MCF 10A (cell line): Measurements from ENCODE around the gene TEX19. TPM values are rescaled to one million over a fixed set of nuclear protein-coding genes. Genes with fewer than 3 reads are reported as not detected.
"Not testable (repeated sequence)": the region's sequence is repeated elsewhere in the genome, so short reads cannot be mapped to it uniquely, and the experiment has no call there.

Experiments used
- BruUV-seq: library from RNA; stranded (reverse); fragments of 400-500 nt; replicated peaks from 2 replicates; lab custom pipeline; 2021; lab: Mats Ljungman, UMichigan
- CTCF ChIA-PET: fragments of 300-600 bp; sonication (Branson Sonifier 250); formaldehyde crosslinking; extraction: SDS; loops from one replicate; lab custom pipeline; 2021; ENCODE audit warnings: antibody characterized with exemption, inconsistent platforms; lab: Yijun Ruan, JAX
- POLR2A ChIA-PET: fragments of 300-600, 350-650 bp; sonication (Branson Sonifier 250); formaldehyde crosslinking; extraction: SDS; loops from one replicate; lab custom pipeline; 2020; ENCODE audit warnings: antibody characterized with exemption, inconsistent platforms; lab: Yijun Ruan, JAX
- DNase-seq: peaks from one replicate; pipeline ENCODE4 v3.0.0-alpha.2; 2018; ENCODE audit not compliant: unreplicated experiment
- H3K27ac Mint-ChIP-seq: one replicate; pipeline ENCODE4 v1.8.0; 2022; ENCODE audit warnings: mild to moderate bottlenecking, low read depth, mixed read lengths; ENCODE audit not compliant: unreplicated experiment
- H3K27me3 Mint-ChIP-seq: one replicate; pipeline ENCODE4 v1.8.0; 2022; ENCODE audit warnings: mixed read lengths; ENCODE audit not compliant: insufficient read depth, unreplicated experiment
- H3K36me3 Mint-ChIP-seq: one replicate; pipeline ENCODE4 v1.8.0; 2022; ENCODE audit warnings: mild to moderate bottlenecking, moderate library complexity, mixed read lengths; ENCODE audit not compliant: insufficient read depth, unreplicated experiment
- H3K4me1 Mint-ChIP-seq: one replicate; pipeline ENCODE4 v1.8.0; 2022; ENCODE audit warnings: mixed read lengths; ENCODE audit not compliant: insufficient read depth, unreplicated experiment
- H3K4me3 Mint-ChIP-seq: one replicate; pipeline ENCODE4 v1.8.0; 2022; ENCODE audit warnings: mild to moderate bottlenecking, moderate library complexity, mixed read lengths; ENCODE audit not compliant: unreplicated experiment
- H3K9me3 Mint-ChIP-seq: one replicate; pipeline ENCODE4 v1.8.0; 2022; ENCODE audit warnings: mixed read lengths; ENCODE audit not compliant: unreplicated experiment
- intact Hi-C: fragments of 100-400 bp; cut with micrococcal nuclease; formaldehyde crosslinking; loops from 2 replicates; pipeline ENCODE4 v1.14.1; 2022
- total RNA-seq: library from RNA; stranded (reverse); gene quantifications from 2 replicates; pipeline ENCODE4 v1.2.3, GENCODE V29; 2022
- TF ChIP-seq, protein P1 (sequence below): fragments of 200-600 bp; IDR thresholded peaks from one replicate; pipeline ENCODE4 v1.8.0; 2022; ENCODE audit warnings: antibody characterized with exemption, mild to moderate bottlenecking; ENCODE audit not compliant: unreplicated experiment

The TEX19 gene
- total RNA-seq, 1 experiment from 2014 or later, result not detected

DNA sequence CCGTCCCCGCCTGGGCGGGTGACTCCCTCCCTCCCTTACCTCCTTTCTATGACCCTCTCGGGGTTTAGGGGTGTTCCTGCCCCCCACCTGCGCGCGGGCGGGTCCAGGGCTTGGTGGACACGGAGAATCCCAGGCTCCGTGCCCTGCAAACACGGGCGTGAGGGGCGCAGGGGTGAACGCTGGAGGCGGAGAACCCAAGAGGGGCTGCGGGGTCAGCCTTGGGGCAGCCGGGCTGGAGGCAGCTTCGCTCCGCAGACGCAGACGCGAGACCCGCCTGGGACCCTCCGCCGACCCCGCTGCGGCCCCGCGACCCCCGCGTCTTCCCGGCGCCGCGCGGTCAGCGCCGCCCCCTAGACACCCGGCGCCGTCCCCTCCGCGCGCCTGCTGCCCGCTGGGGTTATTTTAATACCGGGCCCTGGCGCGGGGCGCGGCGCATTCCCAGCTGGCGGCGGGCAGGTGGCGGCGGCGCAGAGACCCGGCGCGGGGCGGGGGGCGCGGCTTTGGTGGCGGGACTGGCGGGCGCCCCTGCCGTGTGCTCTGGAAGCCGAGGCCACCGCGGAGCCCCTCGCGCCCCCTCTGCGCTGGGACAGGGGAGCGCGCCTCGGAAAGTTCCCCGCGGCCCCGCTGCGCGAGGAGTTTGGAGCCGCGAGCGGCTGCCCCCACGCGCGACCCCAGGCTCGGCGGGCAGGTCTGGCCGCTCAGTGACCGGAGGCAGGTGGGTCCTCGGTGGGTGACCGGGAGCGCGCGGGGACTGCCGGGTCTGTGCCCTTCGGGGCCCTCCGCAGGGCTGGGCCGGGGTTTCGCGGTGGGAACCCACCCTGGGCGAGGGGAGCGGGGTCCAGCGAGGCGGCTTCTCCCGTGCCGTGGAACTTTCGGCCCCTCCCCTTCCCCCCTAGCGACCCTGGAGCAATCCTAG is 12.5 kb downstream of the TEX19 start, which contains the start of gene UTS2R:
TSS of gene UTS2R (plus strand) at position 433 of the 916 bp plus-strand sequence. CDS start 2,560 bp downstream, outside the sequence.
- ChIA-PET POLR2A (no interaction called here), CTCF (interaction anchor here (0.7 kb wide), 1 partner anchor 15 kb away, joined by 3 read pairs; no protein-coding TSS in a partner anchor)
- TF ChIP-seq, protein P1, sequence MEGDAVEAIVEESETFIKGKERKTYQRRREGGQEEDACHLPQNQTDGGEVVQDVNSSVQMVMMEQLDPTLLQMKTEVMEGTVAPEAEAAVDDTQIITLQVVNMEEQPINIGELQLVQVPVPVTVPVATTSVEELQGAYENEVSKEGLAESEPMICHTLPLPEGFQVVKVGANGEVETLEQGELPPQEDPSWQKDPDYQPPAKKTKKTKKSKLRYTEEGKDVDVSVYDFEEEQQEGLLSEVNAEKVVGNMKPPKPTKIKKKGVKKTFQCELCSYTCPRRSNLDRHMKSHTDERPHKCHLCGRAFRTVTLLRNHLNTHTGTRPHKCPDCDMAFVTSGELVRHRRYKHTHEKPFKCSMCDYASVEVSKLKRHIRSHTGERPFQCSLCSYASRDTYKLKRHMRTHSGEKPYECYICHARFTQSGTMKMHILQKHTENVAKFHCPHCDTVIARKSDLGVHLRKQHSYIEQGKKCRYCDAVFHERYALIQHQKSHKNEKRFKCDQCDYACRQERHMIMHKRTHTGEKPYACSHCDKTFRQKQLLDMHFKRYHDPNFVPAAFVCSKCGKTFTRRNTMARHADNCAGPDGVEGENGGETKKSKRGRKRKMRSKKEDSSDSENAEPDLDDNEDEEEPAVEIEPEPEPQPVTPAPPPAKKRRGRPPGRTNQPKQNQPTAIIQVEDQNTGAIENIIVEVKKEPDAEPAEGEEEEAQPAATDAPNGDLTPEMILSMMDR, result no peak
- no peaks in the 10 kb centered on the region for H3K36me3 Mint-ChIP-seq
- H3K27me3 Mint-ChIP-seq, result peaks cover 10% of the 10 kb centered on the region
- BruUV-seq, result no TSS peak
- no peak within 1 kb of the TSS for H3K27ac Mint-ChIP-seq
- H3K4me3 Mint-ChIP-seq, result no peak within 1 kb of the TSS
- DNase-seq, result no peak
- intact Hi-C loops, result no loop called here
- H3K4me1 Mint-ChIP-seq, result no peaks in the 10 kb centered on the region
- no peaks in the 10 kb centered on the region for H3K9me3 Mint-ChIP-seq

- no TSS peak for BruUV-seq
- Mint-ChIP-seq H3K4me1 (no peaks in the 10 kb centered on the region), H3K27me3 (peaks cover 10% of the 10 kb centered on the region), H3K27ac (no peak overlapping the region), H3K9me3 (no peaks in the 10 kb centered on the region), H3K36me3 (no peaks in the 10 kb centered on the region), H3K4me3 (no peak overlapping the region)
- TF ChIP-seq, protein P1, result no peak
- POLR2A ChIA-PET, result no interaction called here
- CTCF ChIA-PET, result no interaction called here
- intact Hi-C loops, result no loop called here
- no peak for DNase-seq
These were observed 13.4 kb downstream of the TEX19 start for GRCh38 chr17:82372249-82373071.

- CTCF ChIA-PET, intact Hi-C loops, H3K4me3 Mint-ChIP-seq, H3K9me3 Mint-ChIP-seq, POLR2A ChIA-PET, H3K4me1 Mint-ChIP-seq, H3K27ac Mint-ChIP-seq, DNase-seq, BruUV-seq, H3K36me3 Mint-ChIP-seq, H3K27me3 Mint-ChIP-seq: not testable (repeated sequence)
These were observed 14.0 kb downstream of the TEX19 start for GRCh38 chr17:82373072-82373452.

- intact Hi-C loops, result no loop called here
- Mint-ChIP-seq H3K9me3 (no peaks in the 10 kb centered on the region), H3K27me3 (peaks cover 17% of the 10 kb centered on the region), H3K36me3 (no peaks in the 10 kb centered on the region), H3K4me3 (no peak overlapping the region), H3K27ac (no peak overlapping the region), H3K4me1 (peaks cover 4% of the 10 kb centered on the region)
- POLR2A ChIA-PET, result no interaction called here
- BruUV-seq, result no TSS peak
- TF ChIP-seq, protein P1, result no peak
- CTCF ChIA-PET, result no interaction called here
- no peak for DNase-seq
These were observed 14.9 kb downstream of the TEX19 start for GRCh38 chr17:82373731-82374625.
